Ascending aorta (tissue), 2 donors: ENCODE results near the gene SOX5. TPM values are rescaled to one million over a fixed set of nuclear protein-coding genes. Genes with fewer than 3 reads are reported as not detected.

Experiments used
- DNase-seq, 2 donors: peaks; one replicate each; pipeline ENCODE4 v3.0.0-alpha.2; 2019; ENCODE audit warnings: low spot score in 2 of 2
- H3K27ac ChIP-seq, 2 donors: fragments of 200-600 bp; sonication (generic); one replicate each; pipeline ENCODE4 v1.5.1; 2016 to 2017; ENCODE audit warnings: mild to moderate bottlenecking in 1 of 2
- H3K27me3 ChIP-seq: fragments of 200-600 bp; sonication (generic); one replicate; pipeline ENCODE4 v1.5.1; 2017
- H3K36me3 ChIP-seq, 2 donors: fragments of 200-600 bp; sonication (generic); one replicate each; pipeline ENCODE4 v1.5.1; 2016
- H3K4me1 ChIP-seq, 2 donors: fragments of 200-600 bp; sonication (generic); one replicate each; pipeline ENCODE4 v1.5.1; 2016 to 2017; ENCODE audit warnings: mild to moderate bottlenecking in 1 of 2
- H3K4me3 ChIP-seq, 2 donors: fragments of 200-600 bp; sonication (generic); one replicate each; pipeline ENCODE4 v1.5.1; 2016 to 2017; ENCODE audit warnings: mild to moderate bottlenecking in 1 of 2
- H3K9me3 ChIP-seq, 2 donors: fragments of 200-600 bp; sonication (generic); one replicate each; pipeline ENCODE4 v1.5.1; 2016
- intact Hi-C: fragments of 100-400 bp; cut with DNase I; formaldehyde crosslinking; loops from one replicate; pipeline ENCODE4 v1.15.1; 2023
- total RNA-seq: library from RNA; depleted of rRNA; stranded (reverse); fragments of >200 nt; gene quantifications from one replicate; pipeline ENCODE4 v1.1.0, GENCODE V29; 2016
- TF ChIP-seq, protein P1 (sequence below), 3 experiments: fragments of 200-600 bp in 2 of 3; fragments of 450-650 bp in 1 of 3; sonication (generic) in 2 of 3; IDR thresholded peaks; one replicate each; pipeline ENCODE4 v1.5.1; 2016 to 2019; ENCODE audit warnings: antibody characterized with exemption in 3 of 3, mild to moderate bottlenecking in 1 of 3, moderate library complexity in 1 of 3

The SOX5 gene
- total RNA-seq, 1 donor from 2014 or later, result 18.2 TPM

GRCh38 chr12:23596568-23596967 lies 352.9 kb downstream of the SOX5 start:
- no peak overlapping the region for H3K27ac ChIP-seq
- H3K4me1 ChIP-seq, result no peaks in the 10 kb centered on the region
- TF ChIP-seq, protein P1, sequence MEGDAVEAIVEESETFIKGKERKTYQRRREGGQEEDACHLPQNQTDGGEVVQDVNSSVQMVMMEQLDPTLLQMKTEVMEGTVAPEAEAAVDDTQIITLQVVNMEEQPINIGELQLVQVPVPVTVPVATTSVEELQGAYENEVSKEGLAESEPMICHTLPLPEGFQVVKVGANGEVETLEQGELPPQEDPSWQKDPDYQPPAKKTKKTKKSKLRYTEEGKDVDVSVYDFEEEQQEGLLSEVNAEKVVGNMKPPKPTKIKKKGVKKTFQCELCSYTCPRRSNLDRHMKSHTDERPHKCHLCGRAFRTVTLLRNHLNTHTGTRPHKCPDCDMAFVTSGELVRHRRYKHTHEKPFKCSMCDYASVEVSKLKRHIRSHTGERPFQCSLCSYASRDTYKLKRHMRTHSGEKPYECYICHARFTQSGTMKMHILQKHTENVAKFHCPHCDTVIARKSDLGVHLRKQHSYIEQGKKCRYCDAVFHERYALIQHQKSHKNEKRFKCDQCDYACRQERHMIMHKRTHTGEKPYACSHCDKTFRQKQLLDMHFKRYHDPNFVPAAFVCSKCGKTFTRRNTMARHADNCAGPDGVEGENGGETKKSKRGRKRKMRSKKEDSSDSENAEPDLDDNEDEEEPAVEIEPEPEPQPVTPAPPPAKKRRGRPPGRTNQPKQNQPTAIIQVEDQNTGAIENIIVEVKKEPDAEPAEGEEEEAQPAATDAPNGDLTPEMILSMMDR (IDR thresholded peaks at IDR 0.05), result no peak
- no peak overlapping the region for H3K4me3 ChIP-seq
- no peak for DNase-seq
- intact Hi-C loops, result no loop called here
- no peaks in the 10 kb centered on the region for H3K27me3 ChIP-seq
- peaks cover 4 to 22% of the 10 kb centered on the region in 2 donors for H3K9me3 ChIP-seq
- H3K36me3 ChIP-seq, result peaks cover 0 to 4% of the 10 kb centered on the region in 2 donors

DNA sequence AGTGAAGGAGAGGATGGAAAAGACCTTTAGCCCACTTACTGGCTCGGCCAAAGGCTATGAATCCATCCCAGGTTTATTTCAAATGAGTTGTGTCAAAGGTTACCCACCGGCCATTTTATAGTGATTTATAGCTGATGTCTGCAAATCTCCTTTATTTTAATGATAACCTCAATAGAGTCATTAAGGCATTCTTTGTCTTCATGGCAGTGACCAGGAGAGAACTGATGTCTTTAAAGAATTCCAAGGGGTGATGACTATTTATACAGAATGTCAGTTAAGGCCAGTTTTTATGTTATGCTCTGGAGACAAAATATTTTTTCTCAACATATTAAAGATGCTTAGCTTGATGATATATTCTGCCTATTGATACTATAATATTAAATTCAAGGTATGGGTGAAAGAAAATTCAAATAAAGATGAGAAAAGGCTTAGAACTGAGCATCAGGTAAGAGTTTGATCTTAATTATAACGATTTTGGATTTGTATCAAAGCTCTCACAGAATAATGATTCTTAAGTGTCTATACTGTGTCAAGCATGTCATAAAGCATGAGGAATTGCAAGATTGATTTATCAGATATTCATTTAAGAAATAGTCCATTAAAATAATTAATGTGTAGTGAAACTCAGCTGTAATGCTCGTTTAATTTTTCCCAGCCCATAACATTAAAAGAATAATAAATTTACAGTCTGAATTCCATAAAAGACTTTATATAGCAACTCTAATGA lies 361.5 kb downstream of the SOX5 start:
- TF ChIP-seq, protein P1 (IDR thresholded peaks at IDR 0.05), result no peak
- Histone ChIP-seq H3K27ac (no peak overlapping the region), H3K36me3 (no peaks in the 10 kb centered on the region), H3K27me3 (no peaks in the 10 kb centered on the region), H3K4me1 (peaks cover 0 to 3% of the 10 kb centered on the region in 2 donors), H3K4me3 (no peak overlapping the region), H3K9me3 (no peaks in the 10 kb centered on the region)
- DNase-seq, result no peak
- intact Hi-C loops, result no loop called here

- H3K27ac ChIP-seq, result no peak overlapping the region
- intact Hi-C loops, result no loop called here
- no peaks in the 10 kb centered on the region for H3K9me3 ChIP-seq
- no peaks in the 10 kb centered on the region for H3K36me3 ChIP-seq
- H3K4me1 ChIP-seq, result no peaks in the 10 kb centered on the region
- TF ChIP-seq, protein P1 (IDR thresholded peaks at IDR 0.05), result no peak
- DNase-seq, result no peak
- H3K27me3 ChIP-seq, result no peaks in the 10 kb centered on the region
- H3K4me3 ChIP-seq, result no peak overlapping the region
These were observed 363.7 kb downstream of the SOX5 start for GRCh38 chr12:23585782-23586163.

DNA sequence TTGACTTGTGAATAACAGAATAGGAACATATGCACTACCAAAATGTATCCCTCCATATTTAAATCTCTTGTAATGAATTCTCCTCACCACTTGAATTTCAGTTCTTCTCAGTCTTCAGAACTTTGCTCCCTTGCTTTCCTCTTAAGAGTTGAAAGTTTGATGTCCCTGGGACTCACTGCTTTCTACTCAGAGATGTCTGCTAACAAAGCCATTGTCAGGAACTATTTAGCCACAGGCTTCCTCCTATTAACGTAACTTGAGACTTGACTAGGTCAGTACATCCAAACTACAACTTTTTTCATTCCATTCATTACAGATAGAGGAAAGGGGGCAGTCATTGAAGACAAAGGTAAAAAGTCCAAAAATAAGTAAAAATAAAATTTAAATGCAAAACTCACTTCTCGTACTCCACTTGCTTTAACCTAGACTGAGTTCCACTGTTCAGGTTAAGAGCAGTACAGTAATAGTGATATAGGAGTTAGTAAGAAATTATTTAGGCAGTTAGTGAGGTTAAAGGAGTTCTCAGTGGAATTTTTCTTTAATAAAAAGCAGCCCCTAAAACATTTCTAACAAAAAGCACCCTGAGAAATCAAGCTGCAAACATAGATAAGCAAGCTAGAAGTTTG lies 364.2 kb downstream of the SOX5 start:
- H3K9me3 ChIP-seq, result no peaks in the 10 kb centered on the region
- TF ChIP-seq, protein P1 (IDR thresholded peaks at IDR 0.05), result no peak
- H3K4me1 ChIP-seq, result no peaks in the 10 kb centered on the region
- no peak for DNase-seq
- intact Hi-C loops, result no loop called here
- no peaks in the 10 kb centered on the region for H3K36me3 ChIP-seq
- H3K27me3 ChIP-seq, result no peaks in the 10 kb centered on the region
- H3K27ac ChIP-seq, result no peak overlapping the region
- no peak overlapping the region for H3K4me3 ChIP-seq

- no peak overlapping the region for H3K27ac ChIP-seq
- H3K4me1 ChIP-seq, result no peaks in the 10 kb centered on the region
- DNase-seq, result no peak
- H3K36me3 ChIP-seq, result no peaks in the 10 kb centered on the region
- no peak overlapping the region for H3K4me3 ChIP-seq
- TF ChIP-seq, protein P1 (IDR thresholded peaks at IDR 0.05), result no peak
- no peaks in the 10 kb centered on the region for H3K27me3 ChIP-seq
- no peaks in the 10 kb centered on the region for H3K9me3 ChIP-seq
- intact Hi-C loops, result no loop called here
These were observed 367.6 kb downstream of the SOX5 start for GRCh38 chr12:23581913-23582312.
